ENCODE results near the gene CCDC63.

CCDC63 gene

DNA sequence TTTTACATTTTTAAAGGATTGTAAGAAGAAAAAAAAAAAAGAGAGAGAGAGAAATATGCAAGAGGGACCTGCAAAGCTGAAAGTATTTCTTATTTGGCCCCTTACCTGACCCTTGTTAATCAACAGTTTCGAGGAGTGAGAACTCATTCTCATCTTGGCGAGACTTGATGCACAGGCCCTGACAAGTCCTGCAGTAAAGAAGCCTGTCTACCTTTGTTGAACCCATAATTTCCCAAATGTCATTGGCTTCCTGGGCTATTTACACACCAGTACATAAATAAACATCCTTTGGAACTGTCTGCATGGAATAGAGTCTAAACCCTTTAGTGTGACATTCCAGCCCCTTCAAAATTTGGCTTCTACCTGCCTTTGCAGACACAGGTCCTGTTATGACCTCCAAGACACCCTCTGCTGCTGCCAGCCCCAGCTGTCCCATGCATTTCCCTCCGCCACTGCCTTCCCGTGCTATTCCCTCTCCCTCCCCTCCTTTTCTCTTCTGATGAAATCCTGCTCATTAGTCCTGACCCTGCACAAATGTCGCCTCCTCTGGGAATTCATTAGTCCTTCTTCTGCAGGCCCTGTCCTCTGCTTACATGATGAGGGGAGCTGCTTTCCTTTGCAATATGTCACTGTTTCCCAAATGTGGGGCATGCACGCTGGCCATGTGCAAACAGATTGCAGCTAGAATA is 38.5 kb downstream of the CCDC63 start:
- DNase-seq (ENCODE audit: low read depth): no peak

- DNase-seq (ENCODE audit: low read depth): no peak
These were observed 41.6 kb downstream of the CCDC63 start for GRCh38 chr12:110888256-110888991.

DNA sequence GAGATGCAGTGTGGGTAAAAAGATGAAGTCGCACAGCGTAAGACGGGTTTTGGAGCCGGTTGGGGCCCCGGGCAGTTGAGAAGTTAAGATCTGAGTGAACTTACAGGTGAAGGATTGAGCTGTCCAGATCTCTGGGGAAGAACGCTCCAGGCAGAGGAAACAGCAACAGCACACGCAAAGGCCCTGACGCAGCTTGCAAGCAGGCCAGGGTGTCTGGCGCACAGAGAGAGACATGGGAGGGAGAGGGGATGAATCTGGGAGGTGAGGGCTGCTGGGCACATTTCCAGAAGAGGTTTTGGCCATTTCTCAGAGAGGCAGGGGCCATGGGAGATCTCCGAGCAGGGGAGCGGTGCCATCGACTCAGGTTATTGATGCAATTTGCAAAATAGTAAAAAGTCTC is 42.6 kb downstream of the CCDC63 start:
- DNase-seq (ENCODE audit: low read depth): no peak

- no peak for DNase-seq (ENCODE audit: low read depth)
These were observed 47.2 kb downstream of the CCDC63 start for GRCh38 chr12:110893956-110894355.

DNA sequence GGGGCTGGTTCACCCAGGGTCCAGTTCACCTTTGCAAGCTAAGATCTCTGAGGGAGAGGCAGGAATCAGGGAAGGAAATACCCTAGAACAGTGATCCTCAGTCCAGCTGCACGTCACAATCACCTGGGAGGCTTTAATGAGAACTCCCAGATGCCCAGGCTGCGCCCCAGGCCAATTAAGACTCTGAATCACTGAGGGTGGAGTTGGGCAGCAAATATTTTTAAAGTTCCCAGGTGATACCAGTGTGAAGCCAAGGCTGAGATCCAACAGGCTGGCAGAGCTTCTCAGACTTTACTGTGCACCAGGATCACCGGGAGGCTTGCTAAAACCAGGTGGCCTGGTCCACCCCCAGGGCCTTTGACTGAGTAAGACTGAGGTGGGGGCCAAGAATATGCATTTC is 49.8 kb downstream of the CCDC63 start:
- no peak for DNase-seq (ENCODE audit: low read depth)

GRCh38 chr12:110901401-110901800 is 54.6 kb downstream of the CCDC63 start:
- no peak for DNase-seq (ENCODE audit: low read depth)

- DNase-seq (ENCODE audit: low read depth): no peak
These were observed 56.7 kb downstream of the CCDC63 start for GRCh38 chr12:110903511-110903910.

GRCh38 chr12:110906083-110906482 is 59.3 kb downstream of the CCDC63 start:
- no peak for DNase-seq (ENCODE audit: low read depth)

- no peak for DNase-seq (ENCODE audit: low read depth)
These were observed 59.7 kb downstream of the CCDC63 start for GRCh38 chr12:110906516-110906915.

- no peak for DNase-seq (ENCODE audit: low read depth)
These were observed 60.2 kb downstream of the CCDC63 start for GRCh38 chr12:110906985-110907384.

DNA sequence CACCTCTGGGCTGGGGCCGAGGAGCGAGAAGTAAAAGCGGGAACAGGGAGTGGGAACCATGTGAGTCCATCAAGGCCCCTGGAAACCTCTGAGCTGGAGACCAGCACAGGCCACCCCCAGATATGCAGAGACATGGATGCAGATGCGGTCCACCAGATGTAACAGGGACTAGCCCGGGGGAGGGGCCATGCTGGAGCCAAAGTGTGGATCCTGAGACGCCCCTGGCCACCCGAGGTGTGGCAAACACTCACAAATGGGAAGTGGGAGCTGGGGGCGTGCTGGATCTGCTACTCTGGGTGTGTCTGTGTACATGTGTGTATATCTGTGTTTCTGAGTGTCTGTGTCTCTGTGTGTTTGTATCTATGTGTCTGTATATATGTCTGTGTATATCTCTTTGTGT is 60.8 kb downstream of the CCDC63 start:
- DNase-seq (ENCODE audit: low read depth): no peak

DNA sequence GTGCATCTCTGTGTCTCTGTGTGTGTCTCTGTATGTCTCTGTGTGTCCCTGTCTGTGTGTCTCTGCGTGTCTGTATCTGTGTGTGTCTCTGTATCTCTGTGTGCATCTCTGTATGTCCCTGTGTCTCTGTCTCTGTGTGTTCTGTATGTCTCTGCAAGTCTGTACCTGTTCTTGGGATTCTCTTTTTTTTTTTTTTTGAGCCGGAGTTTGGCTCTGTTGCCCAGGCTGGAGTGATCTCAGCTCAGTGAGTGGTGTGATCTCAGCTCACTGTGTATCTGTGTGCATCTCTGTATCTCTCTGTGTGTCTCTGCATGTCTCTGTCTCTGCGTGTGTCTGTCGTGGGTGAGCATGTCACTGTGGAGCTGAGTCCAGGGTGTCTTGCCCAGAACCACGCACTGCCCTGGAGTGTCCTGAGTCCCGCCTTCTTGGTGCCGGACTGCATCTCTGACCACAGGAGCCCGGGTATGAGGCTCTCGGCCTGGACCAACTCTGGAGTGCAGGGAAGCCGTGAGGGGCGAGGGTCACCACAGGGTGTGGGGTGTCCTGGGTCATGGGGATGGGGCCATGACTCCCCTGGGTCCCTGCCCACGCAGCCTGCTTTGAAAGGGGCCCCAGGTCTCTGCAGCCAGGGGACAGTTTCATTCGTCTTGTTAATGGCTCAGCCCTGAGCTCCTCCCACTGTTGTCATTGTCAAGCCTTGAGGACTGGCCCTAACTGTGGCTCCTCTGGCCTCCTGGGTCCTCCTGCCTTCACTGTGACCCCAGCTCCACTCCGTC is 61.8 kb downstream of the CCDC63 start:
- DNase-seq (ENCODE audit: low read depth): no peak

DNA sequence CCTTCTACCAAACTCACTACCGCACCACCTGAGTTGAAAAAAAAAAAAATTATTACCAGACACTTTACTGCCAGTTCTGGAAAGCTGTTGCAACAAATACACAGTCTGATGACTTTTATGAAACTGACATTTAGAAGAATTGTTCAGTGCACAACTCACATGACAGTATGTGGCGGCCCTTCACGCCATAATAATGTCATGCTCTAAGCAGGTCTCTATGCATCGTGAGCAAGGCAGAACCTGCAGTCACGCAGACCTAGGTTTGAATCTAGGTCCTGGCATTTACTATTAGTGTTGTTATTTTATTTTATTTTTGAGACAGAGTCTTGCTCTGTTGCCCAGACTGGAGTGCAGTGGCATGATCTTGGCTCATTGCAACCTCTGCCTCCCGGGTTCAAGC is 65.5 kb downstream of the CCDC63 start:
- DNase-seq (ENCODE audit: low read depth): no peak

- no peak for DNase-seq (ENCODE audit: low read depth)
These were observed 66.6 kb downstream of the CCDC63 start for GRCh38 chr12:110913119-110914056.

DNA sequence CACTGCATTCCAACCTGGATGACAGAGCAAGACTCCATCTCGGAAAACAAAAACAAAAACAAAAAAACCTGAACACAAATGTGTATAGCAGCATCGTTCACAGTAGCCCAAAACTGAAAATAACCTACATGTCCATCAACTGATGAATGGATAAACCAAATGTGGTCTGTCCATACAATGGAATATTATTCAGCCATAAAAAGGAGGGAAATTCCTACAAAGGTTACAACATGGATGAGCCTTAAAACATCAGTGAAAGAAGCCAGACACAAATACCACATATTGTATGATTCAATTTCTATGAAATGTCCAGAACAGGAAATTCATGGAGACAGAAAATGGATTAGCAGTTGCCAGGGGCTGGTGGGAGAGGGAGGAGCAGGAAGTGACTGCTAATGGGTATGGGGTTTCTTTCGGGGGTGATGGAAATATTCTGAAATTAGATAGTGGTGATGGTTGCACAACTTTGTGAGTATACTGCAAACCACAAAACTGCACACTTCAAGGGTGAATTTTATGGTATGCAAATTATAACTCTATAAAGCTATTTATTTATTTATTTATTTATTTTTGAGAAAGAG is 69.6 kb downstream of the CCDC63 start:
- no peak for DNase-seq (ENCODE audit: low read depth)

DNA sequence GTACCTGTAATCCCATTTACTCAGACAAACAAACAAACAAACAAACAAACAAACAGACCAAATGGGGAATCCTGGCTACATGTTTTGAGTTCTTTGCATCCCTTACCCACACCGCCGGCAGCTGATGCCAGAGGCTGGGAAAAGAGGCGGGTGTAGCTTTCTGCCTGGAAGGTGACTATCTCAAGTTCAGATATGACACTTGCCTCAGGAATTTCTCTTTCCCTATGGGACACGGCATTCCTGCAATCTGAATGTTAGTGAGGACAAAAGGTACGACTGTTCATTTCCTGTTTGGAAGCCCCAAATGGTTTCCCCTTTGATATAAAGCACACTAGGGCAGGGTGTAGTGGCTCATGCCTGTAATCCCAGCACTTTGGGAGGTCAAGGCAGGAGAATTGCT is 70.7 kb downstream of the CCDC63 start:
- peak; percentile 86 for DNase-seq (ENCODE audit: low read depth)

DNA sequence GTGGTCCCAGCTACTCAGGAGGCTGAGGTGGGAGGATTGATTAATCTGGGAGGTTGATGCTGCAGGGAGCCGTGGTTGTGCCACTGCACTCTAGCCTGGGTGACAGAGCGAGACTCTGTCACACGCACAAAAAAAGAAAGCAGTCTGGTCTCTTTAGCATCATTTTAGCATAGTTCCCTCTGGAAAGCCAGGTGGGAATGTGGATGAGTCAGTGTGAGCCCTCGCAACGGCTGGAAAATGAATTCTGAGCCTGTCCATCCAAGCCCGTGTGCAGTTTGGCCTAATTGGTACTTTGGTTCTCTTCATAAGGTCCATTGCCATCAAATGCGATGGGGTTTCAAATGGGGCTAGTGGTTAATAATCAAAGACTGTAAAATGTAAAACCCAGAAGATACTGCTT is 71.2 kb downstream of the CCDC63 start:
- DNase-seq (ENCODE audit: low read depth): no peak

DNA sequence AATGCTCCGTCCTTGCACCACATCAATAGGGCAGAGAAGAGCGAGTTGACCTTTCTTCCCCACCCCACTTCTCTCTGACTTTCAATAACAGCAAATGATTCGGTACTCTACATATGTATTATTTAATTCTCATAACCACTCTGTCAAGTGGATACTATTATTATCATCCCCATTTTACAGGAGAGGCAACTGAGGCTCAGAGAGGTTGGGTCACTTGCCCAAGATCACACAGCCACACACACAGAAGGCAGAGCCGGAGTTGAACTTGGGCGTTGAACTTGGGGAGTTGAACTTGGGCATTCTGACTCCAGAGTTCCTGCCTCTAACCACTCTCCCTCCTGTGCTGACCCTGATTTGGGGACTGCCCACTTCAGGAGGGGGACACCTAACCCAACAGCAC is 72.9 kb downstream of the CCDC63 start:
- DNase-seq (ENCODE audit: low read depth): no peak

DNA sequence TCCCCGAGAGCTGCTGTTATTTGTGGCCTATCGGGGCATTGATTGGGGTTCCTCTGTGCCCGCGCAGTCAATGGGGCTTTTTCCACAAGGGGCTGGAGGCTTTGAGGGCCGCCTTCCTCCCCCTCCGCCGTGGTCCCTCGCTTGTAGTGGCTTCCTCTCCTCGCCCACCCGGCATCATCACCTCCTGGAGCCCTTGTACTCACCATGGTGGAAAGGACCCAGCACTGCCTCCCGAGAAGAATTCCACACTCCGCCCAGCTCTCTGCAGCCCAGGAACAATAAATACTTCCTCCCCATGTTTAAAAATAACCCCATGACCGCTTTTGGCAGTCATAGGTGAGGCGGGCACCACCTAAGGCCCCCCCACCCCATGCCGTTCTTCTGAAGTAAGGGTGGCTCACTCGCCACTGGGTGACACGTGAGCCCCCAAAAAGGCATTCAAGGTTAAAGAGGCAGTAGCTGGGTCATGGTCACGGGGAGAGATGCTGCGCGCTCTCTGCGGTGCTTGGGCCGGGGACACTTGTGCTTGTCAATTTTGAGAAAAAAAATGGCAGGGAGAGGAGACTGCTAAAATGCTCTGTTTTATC is 73.6 kb downstream of the CCDC63 start, which contains the start of gene MYL2:
TSS of gene MYL2 (minus strand) at position 256 of the 587 bp plus-strand sequence. CDS start at position 206, 50 bp downstream.
- no peak for DNase-seq (ENCODE audit: low read depth)

- no peak for DNase-seq (ENCODE audit: low read depth)
These were observed 74.5 kb downstream of the CCDC63 start for GRCh38 chr12:110921262-110921661.

- DNase-seq (ENCODE audit: low read depth): no peak
These were observed 75.9 kb downstream of the CCDC63 start for GRCh38 chr12:110922652-110923051.

All from HS-5 (cell line).